Inferior parietal cortex (tissue), 1 donor: ENCODE results near the gene FAHD2A.
"Not testable (repeated sequence)": the region's sequence is repeated elsewhere in the genome, so short reads cannot be mapped to it uniquely, and the experiment has no call there.

ENCODE experiments used
- DNase-seq: peaks from one replicate; pipeline ENCODE4 v3.0.0-alpha.2; 2016; ENCODE audit errors: extremely low spot score

Gene FAHD2A

DNA sequence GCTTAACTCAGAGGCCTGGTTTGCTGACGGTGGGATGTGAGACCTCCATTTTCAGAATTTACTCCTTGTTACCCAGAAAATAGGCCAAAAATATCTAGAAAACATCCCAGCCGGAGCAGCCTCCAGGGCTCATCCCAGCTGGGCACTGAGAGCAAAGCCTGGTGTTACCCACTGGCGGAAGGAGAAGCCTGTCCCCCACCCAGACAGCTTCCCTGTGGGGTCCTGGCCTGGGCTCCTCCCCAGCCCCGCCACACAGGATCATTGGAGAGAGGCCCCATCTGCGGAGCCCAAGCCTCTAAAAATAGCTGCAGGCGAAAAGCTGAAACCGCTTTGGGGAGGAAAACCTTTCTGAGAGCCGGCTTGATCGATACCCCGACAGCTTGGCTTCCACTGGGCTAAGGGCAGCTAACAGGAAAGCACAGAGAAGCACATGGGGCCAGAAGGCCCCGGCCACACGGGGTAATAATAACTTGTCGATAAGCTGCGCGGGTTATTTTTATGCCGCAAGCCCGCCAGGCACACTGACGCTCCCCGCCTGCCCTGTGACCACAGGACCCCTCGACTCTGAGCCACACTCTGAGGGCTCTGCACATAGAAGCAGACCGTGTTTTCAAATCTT is 26.9 kb upstream of the FAHD2A start:
- DNase-seq, result no peak

DNA sequence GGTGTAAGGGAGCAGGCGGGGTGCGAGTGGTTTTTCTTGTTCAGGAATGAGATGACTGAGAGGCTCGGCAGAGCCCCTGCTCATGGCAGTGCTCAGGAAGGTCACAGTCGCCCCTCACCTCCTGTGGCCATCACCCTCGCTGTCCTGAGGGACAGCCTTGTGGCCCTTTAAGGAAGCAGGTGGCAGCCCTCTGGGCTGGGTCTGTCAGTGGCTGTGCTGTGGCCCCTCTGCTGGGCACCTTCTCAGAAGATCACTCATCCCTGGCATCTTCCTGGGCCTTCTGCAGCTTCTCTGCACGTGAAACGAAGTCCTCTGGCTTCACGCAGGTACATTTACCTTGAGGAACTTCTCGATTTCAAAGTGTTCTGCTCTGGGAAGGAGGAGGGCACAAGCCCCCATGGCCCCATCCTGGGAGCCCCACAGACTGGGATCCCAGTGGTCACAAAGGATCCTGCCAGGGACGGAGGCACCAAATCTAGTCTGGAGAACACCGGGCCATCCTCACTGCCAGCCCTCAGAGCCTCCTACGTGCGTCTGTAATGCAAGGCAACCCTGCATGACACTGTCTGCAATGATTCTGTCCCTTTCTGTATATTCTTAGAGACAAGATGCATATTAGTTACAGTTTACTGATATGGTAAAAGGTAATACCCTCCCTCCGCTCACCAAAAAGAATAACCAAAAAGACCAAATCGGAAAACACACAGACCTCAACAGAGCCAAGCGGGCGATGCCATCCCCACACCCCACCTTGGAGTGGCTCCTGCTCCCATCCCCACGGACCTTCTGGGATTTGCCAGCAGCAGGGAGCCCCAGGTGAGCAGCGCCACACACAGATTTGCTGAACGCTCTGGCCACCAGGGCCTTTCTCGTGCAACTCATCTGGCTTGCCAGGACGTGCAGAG is 25.9 kb upstream of the FAHD2A start:
- DNase-seq, result no peak

DNA sequence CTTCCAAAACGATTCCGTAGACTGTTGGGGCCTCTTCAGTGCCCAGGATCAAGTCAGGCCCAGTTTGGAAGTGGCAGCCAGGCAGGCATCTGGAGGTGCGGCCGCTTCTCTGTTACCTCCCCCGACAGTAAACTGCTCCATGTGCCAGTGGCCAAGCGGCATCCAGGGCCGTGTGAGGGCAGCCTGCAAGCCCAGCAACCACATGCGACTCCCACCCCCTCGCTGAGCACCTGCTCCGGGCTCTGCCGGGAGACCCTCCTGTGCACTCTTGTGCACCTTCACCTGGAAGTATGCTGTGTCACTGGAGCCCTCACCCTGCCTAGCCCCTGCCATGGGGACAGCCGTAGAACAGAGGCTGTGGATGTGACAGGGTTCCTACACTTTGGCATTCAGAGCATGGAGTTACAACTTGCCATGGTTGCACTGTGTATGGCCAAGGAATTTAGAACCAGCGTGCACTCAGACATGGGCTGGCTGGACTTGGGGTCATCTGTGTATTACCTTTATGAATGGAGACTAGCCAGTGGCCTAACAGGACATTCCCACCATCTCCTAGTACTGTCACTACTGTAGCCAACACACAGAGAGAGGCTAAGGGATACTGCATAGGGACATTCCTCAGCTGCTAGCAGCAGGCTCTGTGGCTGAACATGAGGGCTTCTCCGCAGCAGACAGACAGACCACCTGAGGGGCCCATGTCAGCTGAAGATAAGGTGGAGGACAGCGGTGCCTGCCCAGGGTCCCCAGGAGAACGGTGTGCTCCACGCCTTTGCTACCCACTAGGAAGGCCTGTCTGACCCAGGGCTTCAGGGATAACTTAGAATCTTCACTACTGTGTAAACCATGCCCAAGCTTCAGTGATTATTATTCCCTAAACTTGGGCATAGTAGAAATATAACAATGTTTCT is 25.0 kb upstream of the FAHD2A start:
- DNase-seq, result no peak

DNA sequence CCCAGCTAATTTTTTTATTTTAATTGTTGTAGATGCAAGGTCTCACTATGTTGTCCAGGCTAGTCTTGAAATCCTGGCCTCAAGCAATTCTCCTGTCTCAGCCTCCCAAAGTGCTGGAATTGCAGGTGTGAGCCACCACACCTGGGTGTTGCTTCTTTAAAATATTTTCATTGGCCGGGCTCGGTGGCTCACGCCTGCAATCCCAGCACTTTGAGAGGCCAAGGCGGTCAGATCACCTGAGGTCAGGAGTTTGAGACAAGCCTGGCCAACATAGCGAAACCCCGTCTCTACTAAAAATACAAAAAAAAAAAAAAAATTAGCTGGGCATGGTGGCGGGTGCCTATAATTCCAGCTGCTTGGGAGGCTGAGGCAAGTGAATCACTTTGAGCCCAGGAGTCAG is 24.2 kb upstream of the FAHD2A start:
- DNase-seq, result not testable (repeated sequence)

DNA sequence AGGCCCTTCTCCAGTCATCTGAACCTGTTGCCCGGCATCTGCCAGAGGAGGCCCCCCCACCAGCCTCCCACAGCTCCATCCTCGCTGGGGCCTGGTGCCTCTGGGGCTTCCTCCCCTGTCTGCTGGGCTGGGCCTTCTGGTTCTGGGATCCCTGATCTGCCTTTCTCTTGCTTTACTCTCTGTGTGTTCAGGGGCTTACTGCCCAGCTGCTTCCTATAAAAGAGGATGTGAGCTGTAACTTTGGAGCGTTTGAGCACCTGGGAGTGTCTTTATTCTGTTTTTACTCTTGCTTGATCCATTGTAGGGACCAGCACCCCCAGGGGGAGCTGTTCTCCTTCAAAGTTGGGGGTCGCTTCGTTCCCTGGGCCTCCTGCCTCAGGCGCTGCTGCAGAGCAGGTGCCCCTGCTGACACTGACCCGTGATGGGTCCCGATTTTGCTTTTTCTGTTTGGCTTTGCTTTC is 23.1 kb upstream of the FAHD2A start:
- DNase-seq, result no peak

DNA sequence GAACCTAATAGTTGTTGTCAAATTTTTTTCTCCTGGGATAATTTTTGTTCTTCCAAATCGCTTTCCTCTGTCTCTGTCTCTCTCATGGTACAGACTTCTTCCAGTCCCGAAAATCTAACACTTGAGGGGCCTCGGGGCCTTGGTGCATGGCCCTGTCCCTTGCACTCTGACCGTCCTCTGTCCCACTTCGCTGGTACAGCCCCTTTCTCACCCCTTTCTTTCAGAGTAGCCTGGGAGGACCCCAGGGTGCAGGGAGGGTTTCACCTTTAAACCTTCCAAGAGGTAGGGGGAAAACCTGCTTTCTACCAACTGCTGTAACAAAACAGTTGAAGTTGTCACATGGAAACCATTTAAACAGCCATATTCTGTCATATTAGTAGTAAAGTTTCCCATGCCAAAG is 22.2 kb upstream of the FAHD2A start:
- DNase-seq, result no peak

DNA sequence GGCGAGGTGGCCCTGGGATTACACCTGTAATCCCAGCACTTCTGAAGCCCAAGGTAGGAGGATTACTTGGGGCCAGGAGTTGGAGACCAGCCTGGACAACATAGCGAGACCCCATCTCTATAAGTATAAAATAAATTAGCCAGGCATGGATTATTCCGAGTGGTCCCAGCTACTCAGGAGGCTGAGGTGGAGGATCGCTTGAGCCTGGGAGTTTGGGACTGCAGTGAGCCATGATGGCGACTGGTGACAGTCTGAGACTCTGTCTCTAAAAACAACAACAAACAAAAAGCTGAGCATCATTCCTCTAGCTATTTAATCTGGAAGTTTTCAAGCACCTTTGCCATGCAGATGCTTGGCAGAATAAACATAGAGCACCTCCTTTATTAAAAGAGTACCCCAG is 21.8 kb upstream of the FAHD2A start:
- DNase-seq, result no peak

DNA sequence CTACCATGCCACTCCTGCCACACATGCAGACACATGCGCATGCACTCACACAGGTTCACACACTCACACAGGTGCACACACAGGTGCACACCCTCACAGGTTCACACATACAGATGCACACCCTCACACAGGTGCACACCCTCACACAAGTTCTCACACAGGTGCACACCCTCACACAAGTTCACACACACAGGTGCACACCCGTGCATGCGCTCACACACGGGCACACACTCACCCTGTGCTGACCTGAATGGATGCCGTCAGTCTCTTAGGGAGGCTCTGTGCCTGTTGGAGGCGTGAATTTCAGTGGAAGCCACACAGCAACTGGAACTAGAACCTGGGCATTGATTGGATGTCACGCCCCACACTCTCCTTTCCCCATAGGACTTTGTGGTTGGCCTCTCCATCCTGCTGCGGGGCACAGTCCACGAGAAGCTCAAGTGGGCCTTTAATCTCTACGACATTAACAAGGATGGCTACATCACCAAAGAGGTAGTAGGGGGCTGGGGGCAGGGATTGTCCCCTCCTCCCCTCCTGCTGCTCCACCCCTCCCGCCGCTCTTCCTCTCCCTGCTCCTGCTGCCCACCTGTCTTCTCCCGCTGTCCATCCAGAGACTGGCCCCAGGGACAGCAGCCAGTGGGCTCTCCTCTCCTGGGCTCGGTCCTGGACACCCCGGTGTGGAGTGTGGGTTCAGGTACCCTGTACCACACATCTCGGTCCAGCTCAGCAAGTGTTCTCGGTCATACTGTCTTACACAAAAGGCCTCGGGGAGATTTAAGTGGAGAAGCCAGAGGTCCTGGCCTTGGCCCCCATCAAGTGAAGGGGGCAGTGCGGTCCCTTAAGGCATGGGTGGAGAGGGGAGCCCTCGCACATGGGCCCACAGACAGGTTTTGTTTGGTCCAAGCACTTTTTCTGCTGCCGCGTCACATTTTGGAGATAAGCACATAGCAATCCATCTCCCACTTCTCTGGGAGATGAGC is 21.0 kb upstream of the FAHD2A start:
- no peak for DNase-seq

DNA sequence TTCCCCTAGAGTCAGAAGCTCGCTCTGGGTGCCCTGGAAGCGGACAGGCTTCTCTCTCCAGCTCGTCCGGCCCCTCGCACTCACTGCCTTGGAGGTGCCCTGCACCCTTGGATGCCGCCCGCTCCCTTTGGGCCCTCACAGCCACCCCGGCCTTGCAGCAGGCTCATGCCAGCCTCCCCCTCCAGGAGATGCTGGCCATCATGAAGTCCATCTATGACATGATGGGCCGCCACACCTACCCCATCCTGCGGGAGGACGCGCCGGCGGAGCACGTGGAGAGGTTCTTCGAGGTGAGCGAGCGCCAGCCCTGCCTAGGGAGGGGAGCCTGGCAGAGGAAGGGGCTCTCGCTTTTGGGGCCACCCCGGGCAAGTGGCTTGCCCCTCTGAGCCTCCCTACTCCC is 20.3 kb upstream of the FAHD2A start:
- no peak for DNase-seq

DNA sequence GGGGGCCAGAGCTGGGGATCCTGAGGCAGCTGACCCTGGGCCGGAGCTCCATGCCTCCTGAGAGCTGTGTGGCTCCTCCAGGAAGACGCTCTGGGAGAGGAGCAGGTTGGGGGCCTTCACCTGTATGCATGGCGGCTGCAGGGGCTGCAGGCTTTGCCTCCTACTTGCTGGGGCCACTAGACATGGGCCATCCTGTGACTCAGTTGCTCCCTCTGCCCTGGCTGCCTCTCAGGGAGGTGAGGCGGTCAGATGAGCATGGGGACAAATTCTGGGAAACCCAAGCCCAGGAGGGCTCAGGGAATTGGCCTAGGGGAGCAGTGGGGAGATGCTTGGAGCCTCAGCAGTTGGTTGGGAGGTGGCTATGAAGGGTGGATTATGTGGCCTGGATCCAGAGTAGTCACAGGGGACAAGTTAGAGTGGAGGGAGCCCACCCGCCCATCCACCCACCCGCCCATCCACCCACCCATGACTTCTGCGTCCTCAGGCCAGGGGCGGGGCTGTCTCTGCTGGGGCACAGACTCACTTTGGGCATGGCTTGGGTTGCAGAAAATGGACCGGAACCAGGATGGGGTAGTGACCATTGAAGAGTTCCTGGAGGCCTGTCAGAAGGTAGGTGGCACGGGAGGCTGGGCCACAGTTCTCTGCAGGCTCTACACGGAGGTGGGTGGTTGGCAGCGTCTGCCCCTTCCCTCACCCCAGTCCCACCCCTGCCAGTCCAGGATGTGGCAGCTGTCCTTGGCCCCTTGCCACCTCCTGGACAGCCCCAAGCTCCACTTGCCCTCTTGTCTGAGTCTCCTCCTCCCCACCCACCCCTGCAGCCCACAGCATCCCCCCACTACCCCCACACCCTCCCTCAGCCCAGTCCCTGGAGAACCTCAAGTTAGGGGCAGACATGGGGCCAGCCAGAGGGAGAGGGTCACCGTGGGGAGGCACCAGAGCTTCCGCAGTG is 19.5 kb upstream of the FAHD2A start:
- no peak for DNase-seq

DNA sequence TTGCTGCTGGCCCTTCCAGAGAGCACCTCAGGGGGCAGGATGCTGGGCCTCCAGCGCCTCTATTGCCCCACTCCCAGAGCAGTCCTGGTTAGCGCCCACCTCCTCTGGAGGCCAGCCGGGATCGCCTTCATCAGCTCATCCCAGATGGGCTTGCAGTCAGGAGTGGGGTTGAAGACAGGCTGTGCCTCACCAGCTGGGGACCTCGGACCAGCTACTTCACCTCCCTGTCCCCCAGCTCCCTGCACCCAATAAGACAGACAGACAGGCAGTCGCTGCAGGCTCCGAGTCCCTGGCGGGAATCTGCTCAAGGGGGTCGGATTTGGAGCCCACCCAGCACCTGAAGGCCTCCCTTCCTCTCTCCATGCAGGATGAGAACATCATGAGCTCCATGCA is 18.9 kb upstream of the FAHD2A start:
- DNase-seq, result no peak

DNA sequence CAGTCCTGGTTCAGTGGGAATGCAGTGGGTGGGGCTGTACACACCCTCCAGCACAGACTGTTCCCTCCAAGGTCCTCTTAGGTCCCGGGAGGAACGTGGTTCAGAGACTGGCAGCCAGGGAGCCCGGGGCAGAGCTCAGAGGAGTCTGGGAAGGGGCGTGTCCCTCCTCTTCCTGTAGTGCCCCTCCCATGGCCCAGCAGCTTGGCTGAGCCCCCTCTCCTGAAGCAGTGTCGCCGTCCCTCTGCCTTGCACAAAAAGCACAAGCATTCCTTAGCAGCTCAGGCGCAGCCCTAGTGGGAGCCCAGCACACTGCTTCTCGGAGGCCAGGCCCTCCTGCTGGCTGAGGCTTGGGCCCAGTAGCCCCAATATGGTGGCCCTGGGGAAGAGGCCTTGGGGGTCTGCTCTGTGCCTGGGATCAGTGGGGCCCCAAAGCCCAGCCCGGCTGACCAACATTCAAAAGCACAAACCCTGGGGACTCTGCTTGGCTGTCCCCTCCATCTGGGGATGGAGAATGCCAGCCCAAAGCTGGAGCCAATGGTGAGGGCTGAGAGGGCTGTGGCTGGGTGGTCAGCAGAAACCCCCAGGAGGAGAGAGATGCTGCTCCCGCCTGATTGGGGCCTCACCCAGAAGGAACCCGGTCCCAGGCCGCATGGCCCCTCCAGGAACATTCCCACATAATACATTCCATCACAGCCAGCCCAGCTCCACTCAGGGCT is 17.5 kb upstream of the FAHD2A start:
- no peak for DNase-seq

DNA sequence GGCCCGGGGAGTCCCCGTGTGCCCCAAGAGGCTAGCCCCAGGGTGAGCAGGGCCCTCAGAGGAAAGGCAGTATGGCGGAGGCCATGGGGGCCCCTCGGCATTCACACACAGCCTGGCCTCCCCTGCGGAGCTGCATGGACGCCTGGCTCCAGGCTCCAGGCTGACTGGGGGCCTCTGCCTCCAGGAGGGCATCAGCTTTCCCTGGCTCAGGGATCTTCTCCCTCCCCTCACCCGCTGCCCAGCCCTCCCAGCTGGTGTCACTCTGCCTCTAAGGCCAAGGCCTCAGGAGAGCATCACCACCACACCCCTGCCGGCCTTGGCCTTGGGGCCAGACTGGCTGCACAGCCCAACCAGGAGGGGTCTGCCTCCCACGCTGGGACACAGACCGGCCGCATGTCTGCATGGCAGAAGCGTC is 16.9 kb upstream of the FAHD2A start:
- no peak for DNase-seq

DNA sequence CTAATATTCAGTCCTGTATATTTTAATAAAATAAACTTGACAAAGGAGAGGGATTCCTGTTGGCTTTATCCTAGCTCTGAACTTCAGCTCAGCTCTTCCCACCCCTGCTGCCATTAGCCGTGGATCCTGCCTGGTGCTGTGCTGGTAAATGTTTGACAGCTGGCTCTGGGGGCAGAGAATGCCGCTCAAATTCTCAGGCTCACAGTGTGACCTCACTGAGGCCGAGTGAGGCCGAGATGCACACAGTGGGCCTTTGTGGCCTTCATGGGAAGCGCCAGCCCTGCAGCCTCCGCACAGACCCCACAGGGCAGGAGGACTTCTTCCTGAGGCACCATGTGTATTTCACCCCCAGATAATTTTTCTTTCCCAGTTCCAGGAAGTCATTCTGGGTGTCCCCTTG is 16.5 kb upstream of the FAHD2A start:
- no peak for DNase-seq

DNA sequence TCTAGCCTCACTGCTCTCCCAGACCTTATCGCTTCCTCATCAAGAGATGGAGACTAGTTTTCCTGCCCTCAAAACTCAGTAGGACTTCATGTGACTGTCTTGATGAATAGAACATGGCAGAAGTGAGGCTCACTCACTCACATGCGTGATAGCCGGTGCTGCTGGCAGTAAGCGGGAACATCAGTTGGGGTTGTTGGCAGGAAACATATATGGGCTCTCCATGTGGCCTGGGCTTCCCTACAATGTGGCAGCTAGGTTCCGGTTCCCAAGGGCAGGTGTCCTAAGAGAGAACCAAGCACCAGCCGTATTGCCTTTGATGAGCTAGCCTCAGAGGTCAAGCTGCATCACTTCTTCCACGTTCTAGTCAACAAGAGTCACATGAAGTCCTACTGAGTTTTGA is 15.2 kb upstream of the FAHD2A start:
- no peak for DNase-seq

DNA sequence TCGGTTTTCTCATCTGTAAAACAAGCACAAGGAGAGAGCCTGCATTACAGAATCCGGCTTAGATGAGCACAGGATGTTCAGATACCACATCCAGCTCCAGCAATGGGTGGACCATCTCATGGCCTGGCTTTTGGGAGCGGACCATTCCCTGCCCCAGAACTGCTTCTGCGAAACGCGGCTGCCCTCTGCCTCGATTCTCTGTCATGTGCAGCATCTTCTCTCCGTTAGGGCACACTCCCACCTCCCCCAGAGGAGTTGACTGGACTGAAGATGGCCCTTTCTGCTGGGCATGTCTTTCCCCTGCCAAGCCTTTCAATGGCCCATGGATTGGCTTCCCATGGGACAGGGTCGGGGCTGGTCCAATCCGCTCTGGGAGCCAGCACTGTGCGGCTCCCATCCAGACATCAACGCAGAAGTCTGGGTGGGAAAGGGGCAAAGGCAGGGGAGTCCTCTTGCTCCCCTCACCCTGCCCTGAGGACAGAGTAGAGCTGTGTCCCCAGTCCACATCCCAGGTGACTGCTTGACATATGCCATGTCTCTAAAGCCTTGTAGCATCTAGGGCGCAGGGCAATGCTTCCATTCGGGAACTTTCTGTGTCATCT is 14.3 kb upstream of the FAHD2A start:
- no peak for DNase-seq

DNA sequence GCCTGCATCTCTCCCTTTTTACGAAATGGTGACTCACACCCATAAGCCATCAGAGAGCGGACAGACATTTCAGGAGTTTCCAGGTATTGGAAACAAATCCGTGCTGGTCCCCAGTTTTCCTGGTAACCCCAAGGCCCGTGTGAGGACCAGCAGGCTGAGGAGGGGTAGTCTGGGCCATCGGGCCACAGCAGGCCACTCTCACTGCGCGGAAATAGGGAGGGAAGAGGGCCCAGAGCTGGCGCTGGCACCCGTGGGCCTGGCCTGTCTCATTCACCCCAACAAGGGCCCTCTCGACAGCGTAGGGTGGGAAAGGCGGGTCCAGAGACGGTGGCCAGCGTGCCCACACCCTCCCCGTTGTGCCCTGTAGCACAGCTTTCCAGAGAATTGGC is 13.7 kb upstream of the FAHD2A start:
- DNase-seq, result no peak

DNA sequence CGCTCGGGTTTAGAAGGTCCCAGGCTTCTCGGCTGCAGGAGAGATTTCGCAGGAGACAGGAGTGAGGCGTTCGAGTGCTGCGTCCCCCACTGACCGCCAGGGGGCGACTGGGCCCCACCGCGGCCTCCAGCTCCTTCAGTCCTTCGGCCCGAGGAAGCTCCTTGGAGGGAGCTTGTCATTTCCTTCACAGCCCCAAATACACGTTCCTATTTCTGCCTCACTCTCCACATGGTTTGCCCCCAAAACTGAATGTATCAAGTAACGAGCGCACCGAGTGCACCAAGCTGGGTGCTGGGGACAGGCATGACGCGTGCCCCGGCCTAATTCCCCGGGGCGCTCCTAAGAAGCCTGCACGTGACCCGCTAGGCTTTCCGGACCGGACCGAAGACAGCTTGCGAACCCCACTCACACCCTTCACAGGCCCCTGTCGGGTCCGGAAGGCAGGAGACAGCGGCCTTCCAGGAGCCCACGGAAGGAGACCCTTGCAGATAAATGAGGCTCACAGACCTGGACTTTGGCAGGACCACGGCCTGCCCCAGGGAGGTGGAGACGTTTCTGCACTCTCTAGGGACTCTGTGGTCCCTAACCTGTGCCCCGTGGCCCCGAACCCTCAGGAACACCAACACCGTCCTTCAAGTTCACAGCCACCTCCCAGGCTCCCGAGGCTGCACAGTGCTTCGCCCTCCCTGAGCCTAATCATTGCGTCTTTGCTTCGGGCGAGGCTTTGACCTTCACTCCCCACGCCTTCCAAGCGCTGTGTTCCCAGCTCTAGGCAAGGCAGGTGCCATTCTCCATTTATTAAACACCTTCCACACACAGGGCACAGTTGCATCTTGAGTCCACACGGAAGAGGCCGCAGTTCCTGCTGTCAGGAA is 13.0 kb upstream of the FAHD2A start:
- peak; percentile 68 for DNase-seq
